GM21825 (cell line): ENCODE measurements around the gene PDC.

Source experiments
- ATAC-seq: cut with Tn5 transposase; IDR thresholded peaks from one replicate; pipeline ENCODE4 v1.9.1; 2021; ENCODE audit warnings: mild to moderate bottlenecking, moderate library complexity; ENCODE audit not compliant: unreplicated experiment

The PDC gene

DNA sequence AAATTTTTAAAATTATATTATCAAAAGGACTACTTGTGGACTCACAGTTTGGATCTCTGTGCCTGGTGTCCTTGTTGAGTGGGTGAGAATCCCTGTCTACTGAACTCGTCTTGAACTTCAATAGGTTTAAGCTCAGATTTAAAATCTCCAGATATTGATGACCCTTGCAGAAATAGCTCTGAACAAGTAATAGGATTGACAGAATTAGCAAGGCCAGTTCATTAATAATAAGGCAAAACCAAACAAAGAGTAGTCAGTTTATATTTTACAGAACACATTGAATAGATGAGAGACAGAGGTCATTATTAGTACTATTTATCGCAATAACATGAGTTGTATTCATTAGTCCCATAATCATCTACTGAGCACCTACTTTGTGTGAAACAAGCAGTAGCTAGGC, at the start of gene PDC:
PDC (minus strand) TSS at position 101 of the 400 bp plus-strand sequence. CDS start 11,655 bp downstream, outside the sequence.
- ATAC-seq, result no peak

DNA sequence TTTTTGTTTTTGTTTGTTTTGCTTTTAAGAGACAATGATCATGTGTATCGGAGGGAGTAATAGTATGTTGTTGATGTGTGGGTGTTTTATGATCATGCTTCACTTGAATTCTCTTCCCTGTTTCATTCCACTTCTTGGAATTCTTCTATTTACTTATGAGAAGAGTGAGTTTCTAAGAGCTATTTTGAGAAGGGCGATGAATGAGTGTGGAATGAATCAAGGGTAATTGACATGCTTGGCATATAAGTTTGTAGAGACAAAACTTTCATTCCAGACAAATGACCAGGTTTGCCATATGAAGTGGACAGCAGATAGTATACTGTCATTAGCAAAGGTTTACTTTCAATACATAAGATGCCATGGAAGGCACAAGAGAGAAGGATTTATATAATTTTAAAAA, 42.3 kb upstream of the PDC start:
- no peak for ATAC-seq

GRCh38 chr1:186502087-186502486, 41.2 kb upstream of the PDC start:
- no peak for ATAC-seq

GRCh38 chr1:186500804-186501203, 39.9 kb upstream of the PDC start:
- no peak for ATAC-seq

GRCh38 chr1:186499571-186499970, 38.7 kb upstream of the PDC start:
- no peak for ATAC-seq

DNA sequence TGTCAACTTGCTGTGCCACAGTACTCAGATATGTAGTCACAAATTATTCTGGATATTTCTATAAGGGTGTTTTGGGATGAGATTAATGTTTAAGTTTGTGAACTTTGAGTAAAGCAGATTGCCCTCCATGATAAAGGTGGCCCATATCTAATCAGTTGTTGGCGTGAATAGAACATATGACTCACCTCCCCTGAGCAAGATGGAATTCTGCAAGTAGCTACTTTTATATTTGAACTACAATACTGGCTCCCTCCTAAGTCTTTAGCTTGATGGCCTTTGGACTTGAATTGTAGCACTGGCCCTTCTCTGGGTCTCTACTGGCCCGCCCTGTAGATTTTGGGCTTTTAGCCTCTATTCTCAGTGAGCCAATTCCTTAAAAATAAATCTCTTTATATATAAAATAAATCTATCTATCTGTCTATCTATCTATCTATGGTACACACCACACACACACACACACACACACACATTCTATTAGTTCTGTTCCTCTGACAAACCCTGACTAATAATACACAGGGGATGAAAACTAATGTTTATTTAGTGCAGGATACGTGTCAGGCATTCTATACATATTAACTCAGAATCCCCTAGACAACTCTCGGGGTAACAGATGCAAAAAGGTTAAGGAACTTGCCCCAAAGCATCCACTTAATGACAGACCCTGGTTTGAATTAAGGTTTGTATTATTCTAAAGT, 37.9 kb upstream of the PDC start:
- ATAC-seq, result no peak

DNA sequence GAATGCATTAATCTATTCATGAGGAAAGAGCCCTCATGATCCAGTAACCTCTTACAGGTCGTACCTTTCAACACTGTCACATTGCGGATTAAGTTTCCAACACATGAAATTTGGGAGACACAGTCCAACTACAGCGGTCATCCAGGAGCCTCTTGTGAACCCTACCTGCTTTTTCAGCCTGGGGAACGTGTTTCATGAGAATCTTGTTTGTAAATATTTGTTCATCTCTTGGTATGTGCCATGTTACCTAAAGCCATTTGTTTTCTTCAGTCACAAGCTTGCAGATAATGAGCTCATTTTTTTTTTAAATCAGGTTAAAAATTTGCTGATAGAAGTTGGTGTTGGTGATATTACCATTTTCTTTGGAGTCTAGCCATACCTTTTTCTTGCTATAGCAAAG, 37.2 kb upstream of the PDC start:
- ATAC-seq, result no peak

- ATAC-seq, result no peak
Observed at GRCh38 chr1:186497651-186498050, 36.7 kb upstream of the PDC start.

- ATAC-seq, result no peak
Observed at GRCh38 chr1:186496171-186496851, 35.4 kb upstream of the PDC start.

DNA sequence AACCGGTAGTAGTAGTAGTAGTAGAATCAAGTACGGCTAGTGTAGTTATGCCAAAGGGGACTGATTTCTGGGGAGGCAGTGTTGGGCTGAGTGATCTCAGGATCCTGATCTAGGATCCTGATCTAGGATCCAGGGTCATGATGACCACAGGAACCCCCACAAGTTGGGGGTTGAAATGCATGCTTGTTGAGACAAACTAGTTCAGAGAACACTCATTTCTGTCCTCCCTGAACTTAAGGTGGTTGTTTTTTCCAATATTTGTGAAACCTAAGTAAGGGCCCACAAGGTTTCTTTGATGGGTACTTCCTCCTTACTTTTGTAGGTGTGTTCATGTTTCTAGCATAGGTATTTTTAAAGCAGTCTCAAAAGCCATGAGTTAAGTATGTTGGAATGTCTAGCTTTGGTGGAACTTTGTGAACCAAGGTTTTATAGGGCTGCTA, 33.9 kb upstream of the PDC start:
- no peak for ATAC-seq

GRCh38 chr1:186492531-186493291, 31.8 kb upstream of the PDC start:
- no peak for ATAC-seq

GRCh38 chr1:186491336-186491735, 30.4 kb upstream of the PDC start:
- no peak for ATAC-seq

GRCh38 chr1:186487163-186487562, 26.2 kb upstream of the PDC start:
- ATAC-seq, result no peak

GRCh38 chr1:186486061-186486460, 25.1 kb upstream of the PDC start:
- no peak for ATAC-seq

GRCh38 chr1:186483561-186483960, 22.6 kb upstream of the PDC start:
- no peak for ATAC-seq

GRCh38 chr1:186482661-186483255, 21.8 kb upstream of the PDC start:
- ATAC-seq, result peak; percentile 79

- ATAC-seq, result no peak
Observed at GRCh38 chr1:186481303-186481888, 20.5 kb upstream of the PDC start.

GRCh38 chr1:186479162-186479561, 18.2 kb upstream of the PDC start:
- ATAC-seq, result no peak

GRCh38 chr1:186476264-186477040, 15.5 kb upstream of the PDC start:
- ATAC-seq, result no peak

DNA sequence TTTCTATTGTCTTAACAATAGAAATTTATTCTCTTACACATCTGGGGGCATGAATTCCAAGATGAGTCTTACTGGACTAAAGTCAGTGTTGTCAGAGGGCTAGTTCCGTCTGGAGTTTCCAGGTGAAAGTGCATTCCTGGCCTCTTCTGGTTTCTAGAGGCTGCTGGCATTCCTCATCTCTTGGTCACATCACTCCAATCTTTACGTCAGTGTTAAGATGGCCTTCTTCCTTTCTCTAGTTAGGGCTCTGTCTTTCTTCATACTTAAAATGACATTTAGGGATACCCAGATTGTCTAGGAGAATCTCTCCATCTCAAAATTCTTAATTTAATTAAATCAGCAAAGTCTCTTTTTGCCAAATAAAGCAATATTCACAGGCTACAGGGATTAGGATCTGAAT, 13.3 kb upstream of the PDC start:
- ATAC-seq, result no peak
